Brain microvascular endothelial cell (primary cell): ENCODE measurements around the gene CNNM2.

Experiments used
- DNase-seq: peaks from one replicate; pipeline ENCODE4 v3.0.0-alpha.2; 2020
- H3K27ac ChIP-seq: fragments of 250-450 bp; sonication (Bioruptor Pico); 2 replicates; pipeline ENCODE4 v1.5.1; 2020; ENCODE audit warnings: mild to moderate bottlenecking, moderate library complexity
- H3K27me3 ChIP-seq: fragments of 250-450 bp; sonication (Bioruptor Pico); replicated peaks from 2 replicates; pipeline ENCODE4 v1.5.1; 2020; ENCODE audit warnings: mild to moderate bottlenecking
- H3K36me3 ChIP-seq: fragments of 250-450 bp; sonication (Bioruptor Pico); replicated peaks from 2 replicates; pipeline ENCODE4 v1.5.1; 2020; ENCODE audit warnings: mild to moderate bottlenecking
- H3K4me3 ChIP-seq: 2 replicates; pipeline ENCODE4 v1.5.1; 2011; ENCODE audit warnings: low read depth, mild to moderate bottlenecking, control low read depth, low read length, moderate library complexity
- CTCF ChIP-seq: IDR thresholded peaks from 2 replicates; pipeline ENCODE4 v1.5.1; 2011; ENCODE audit warnings: low read depth, mild to moderate bottlenecking, moderate library complexity, low read length, control low read depth, inconsistent platforms; ENCODE audit errors: missing control alignments
- in situ Hi-C: cut with HindIII; loops from 2 replicates; pipeline ENCODE4 v1.10.0; 2017; ENCODE audit warnings: low sequenced_read_pairs, low pct_ligation_motif_present

The CNNM2 gene

GRCh38 chr10:103067484-103067883 lies 149.4 kb downstream of the CNNM2 start:
- no peak for DNase-seq
- Histone ChIP-seq H3K4me3 (no peak overlapping the region), H3K27ac (no peak overlapping the region), H3K27me3 (no peaks in the 10 kb centered on the region), H3K36me3 (no peaks in the 10 kb centered on the region)
- in situ Hi-C loops: no loop called here
- no peak for TF ChIP-seq CTCF

GRCh38 chr10:103067956-103068355 lies 149.9 kb downstream of the CNNM2 start:
- DNase-seq: no peak
- in situ Hi-C loops: no loop called here

GRCh38 chr10:103069453-103070331 lies 151.6 kb downstream of the CNNM2 start:
- peak; percentile 79 for TF ChIP-seq CTCF
- H3K4me3 ChIP-seq: no peak overlapping the region
- peak; percentile 50 for DNase-seq
- no peaks in the 10 kb centered on the region for H3K27me3 ChIP-seq
- H3K36me3 ChIP-seq: no peaks in the 10 kb centered on the region
- in situ Hi-C loops: no loop called here
- no peak overlapping the region for H3K27ac ChIP-seq

More at GRCh38 chr10:103067956-103068355, 149.9 kb downstream of the CNNM2 start:
- H3K4me3 ChIP-seq: no peak overlapping the region
- TF ChIP-seq CTCF: no peak
- no peaks in the 10 kb centered on the region for H3K36me3 ChIP-seq
- no peaks in the 10 kb centered on the region for H3K27me3 ChIP-seq
- no peak overlapping the region for H3K27ac ChIP-seq

GRCh38 chr10:103072276-103072675 lies 154.2 kb downstream of the CNNM2 start:
- Histone ChIP-seq H3K36me3 (no peaks in the 10 kb centered on the region), H3K27ac (no peak overlapping the region), H3K27me3 (no peaks in the 10 kb centered on the region), H3K4me3 (no peak overlapping the region)
- in situ Hi-C loops: no loop called here
- TF ChIP-seq CTCF: no peak
- DNase-seq: no peak

- Histone ChIP-seq H3K27me3 (no peaks in the 10 kb centered on the region), H3K4me3 (no peak overlapping the region)
- DNase-seq: no peak
These were observed 154.8 kb downstream of the CNNM2 start for GRCh38 chr10:103072891-103073290.

More at GRCh38 chr10:103072891-103073290, 154.8 kb downstream of the CNNM2 start:
- TF ChIP-seq CTCF: no peak
- H3K27ac ChIP-seq: no peak overlapping the region
- H3K36me3 ChIP-seq: no peaks in the 10 kb centered on the region
- in situ Hi-C loops: no loop called here
